Mucosa of gallbladder (tissue), 1 donor: Measurements from ENCODE around the gene MYO18A. TPM values are rescaled to one million over a fixed set of nuclear protein-coding genes. Genes with fewer than 3 reads are reported as not detected.
"Not testable (repeated sequence)": the region's sequence is repeated elsewhere in the genome, so short reads cannot be mapped to it uniquely, and the experiment has no call there.

ENCODE experiments used
- DNase-seq: peaks from one replicate; pipeline ENCODE4 v3.0.0-alpha.2; 2020; ENCODE audit warnings: low spot score
- total RNA-seq: library from RNA; stranded (reverse); gene quantifications from one replicate; pipeline ENCODE4 v1.2.1, GENCODE V29; 2021
- donor health status: DM: no; HTN: no; CAD: no.

The MYO18A gene
- total RNA-seq, 1 donor from 2014 or later: 198 TPM

GRCh38 chr17:29147228-29147627, 33.0 kb downstream of the MYO18A start:
- not testable (repeated sequence) for DNase-seq

GRCh38 chr17:29146369-29146972, 33.7 kb downstream of the MYO18A start:
- DNase-seq: no peak

GRCh38 chr17:29145289-29146073, 34.7 kb downstream of the MYO18A start:
- DNase-seq: peak; percentile 78

GRCh38 chr17:29143894-29144293, 36.3 kb downstream of the MYO18A start:
- DNase-seq: no peak

- no peak for DNase-seq
These were observed 38.7 kb downstream of the MYO18A start for GRCh38 chr17:29141514-29141876.

- no peak for DNase-seq
These were observed 39.3 kb downstream of the MYO18A start for GRCh38 chr17:29140631-29141513.

- peak; percentile 82 for DNase-seq
These were observed 40.1 kb downstream of the MYO18A start for GRCh38 chr17:29140051-29140621.

- no peak for DNase-seq
These were observed 41.1 kb downstream of the MYO18A start for GRCh38 chr17:29138971-29139691.

GRCh38 chr17:29138184-29138955, 41.8 kb downstream of the MYO18A start:
- no peak for DNase-seq

GRCh38 chr17:29136998-29137730, 43.0 kb downstream of the MYO18A start:
- DNase-seq: no peak

- no peak for DNase-seq
These were observed 44.7 kb downstream of the MYO18A start for GRCh38 chr17:29135464-29135863.

GRCh38 chr17:29133121-29133713, 47.0 kb downstream of the MYO18A start:
- no peak for DNase-seq

- DNase-seq: no peak
These were observed 48.1 kb downstream of the MYO18A start for GRCh38 chr17:29131814-29132682.

GRCh38 chr17:29129731-29130130, 50.5 kb downstream of the MYO18A start:
- DNase-seq: no peak

- no peak for DNase-seq
These were observed 52.4 kb downstream of the MYO18A start for GRCh38 chr17:29127840-29128239.

GRCh38 chr17:29126268-29126930, 53.8 kb downstream of the MYO18A start:
- no peak for DNase-seq

GRCh38 chr17:29125651-29126050, 54.5 kb downstream of the MYO18A start:
- no peak for DNase-seq

- DNase-seq: peak; percentile 90
These were observed 55.3 kb downstream of the MYO18A start for GRCh38 chr17:29124925-29125273.
